Gastroesophageal sphincter (tissue), 3 donors: ENCODE results near the gene KLF13.

Source experiments
- EP300 ChIP-seq: sonication (generic); formaldehyde crosslinking; IDR thresholded peaks from one replicate; pipeline ENCODE4 v1.6.1; 2017; ENCODE audit warnings: antibody characterized with exemption, mild to moderate bottlenecking
- POLR2A ChIP-seq, 2 donors: fragments of 450-650 bp; IDR thresholded peaks; one replicate each; pipeline ENCODE4 v1.6.1; 2017; ENCODE audit warnings: antibody characterized with exemption in 2 of 2, mild to moderate bottlenecking in 2 of 2, moderate library complexity in 1 of 2
- TF ChIP-seq, protein P1 (sequence below), 4 experiments: fragments of 200-600 bp in 2 of 4; fragments of 450-650 bp in 2 of 4; sonication (generic) in 1 of 4; IDR thresholded peaks; one replicate each; pipeline ENCODE4 v1.5.1; 2017 to 2019; ENCODE audit warnings: antibody characterized with exemption in 4 of 4, mild to moderate bottlenecking in 2 of 4, moderate library complexity in 2 of 4

DNA sequence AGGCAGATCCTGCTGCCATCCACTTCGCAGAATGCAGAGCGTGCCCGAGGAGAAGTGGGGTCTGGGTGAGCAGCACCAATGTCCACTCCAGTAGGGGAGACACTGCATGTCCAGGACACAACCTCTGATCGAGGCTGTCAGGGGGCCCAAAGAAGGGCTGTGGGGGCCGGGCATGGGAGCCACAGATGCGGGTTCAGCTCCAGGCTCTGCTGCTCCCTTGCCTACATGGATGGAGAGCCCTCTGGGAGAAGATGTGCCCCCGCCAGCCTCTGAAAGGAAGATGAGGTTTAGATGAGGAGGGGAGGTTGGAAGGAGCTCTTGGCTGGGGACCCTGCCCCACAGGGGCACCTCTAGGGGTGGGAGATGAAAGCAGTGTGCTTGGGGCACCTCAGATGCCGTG, 75.4 kb downstream of the KLF13 start:
- TF ChIP-seq, protein P1, sequence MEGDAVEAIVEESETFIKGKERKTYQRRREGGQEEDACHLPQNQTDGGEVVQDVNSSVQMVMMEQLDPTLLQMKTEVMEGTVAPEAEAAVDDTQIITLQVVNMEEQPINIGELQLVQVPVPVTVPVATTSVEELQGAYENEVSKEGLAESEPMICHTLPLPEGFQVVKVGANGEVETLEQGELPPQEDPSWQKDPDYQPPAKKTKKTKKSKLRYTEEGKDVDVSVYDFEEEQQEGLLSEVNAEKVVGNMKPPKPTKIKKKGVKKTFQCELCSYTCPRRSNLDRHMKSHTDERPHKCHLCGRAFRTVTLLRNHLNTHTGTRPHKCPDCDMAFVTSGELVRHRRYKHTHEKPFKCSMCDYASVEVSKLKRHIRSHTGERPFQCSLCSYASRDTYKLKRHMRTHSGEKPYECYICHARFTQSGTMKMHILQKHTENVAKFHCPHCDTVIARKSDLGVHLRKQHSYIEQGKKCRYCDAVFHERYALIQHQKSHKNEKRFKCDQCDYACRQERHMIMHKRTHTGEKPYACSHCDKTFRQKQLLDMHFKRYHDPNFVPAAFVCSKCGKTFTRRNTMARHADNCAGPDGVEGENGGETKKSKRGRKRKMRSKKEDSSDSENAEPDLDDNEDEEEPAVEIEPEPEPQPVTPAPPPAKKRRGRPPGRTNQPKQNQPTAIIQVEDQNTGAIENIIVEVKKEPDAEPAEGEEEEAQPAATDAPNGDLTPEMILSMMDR (IDR thresholded peaks at IDR 0.05) = no peak
- TF ChIP-seq POLR2A (IDR thresholded peaks at IDR 0.05) (no peak), EP300 (no peak)
